T follicular helper cell (primary cell): Measurements from ENCODE around the gene ARHGAP15.

Experiments used
- DNase-seq: peaks from one replicate; pipeline ENCODE4 v3.0.0-alpha.2; 2020; ENCODE audit warnings: low read depth

The ARHGAP15 gene

GRCh38 chr2:143344780-143345179, 215.6 kb downstream of the ARHGAP15 start:
- no peak for DNase-seq

- DNase-seq = no peak
Measured at GRCh38 chr2:143345887-143346787, 216.9 kb downstream of the ARHGAP15 start.

GRCh38 chr2:143347271-143347695, 218.1 kb downstream of the ARHGAP15 start:
- DNase-seq = no peak

- no peak for DNase-seq
Measured at GRCh38 chr2:143347901-143348414, 218.7 kb downstream of the ARHGAP15 start.

- DNase-seq = no peak
Measured at GRCh38 chr2:143354050-143354750, 225.0 kb downstream of the ARHGAP15 start.

GRCh38 chr2:143355870-143356269, 226.7 kb downstream of the ARHGAP15 start:
- no peak for DNase-seq

GRCh38 chr2:143356336-143356735, 227.1 kb downstream of the ARHGAP15 start:
- no peak for DNase-seq

GRCh38 chr2:143356736-143357446, 227.7 kb downstream of the ARHGAP15 start:
- no peak for DNase-seq

GRCh38 chr2:143357966-143358365, 228.7 kb downstream of the ARHGAP15 start:
- DNase-seq = no peak

GRCh38 chr2:143361346-143361745, 232.1 kb downstream of the ARHGAP15 start:
- no peak for DNase-seq

- no peak for DNase-seq
Measured at GRCh38 chr2:143371616-143372015, 242.4 kb downstream of the ARHGAP15 start.

GRCh38 chr2:143375384-143375880, 246.2 kb downstream of the ARHGAP15 start:
- DNase-seq = no peak

- DNase-seq = no peak
Measured at GRCh38 chr2:143378996-143379395, 249.8 kb downstream of the ARHGAP15 start.

- DNase-seq = no peak
Measured at GRCh38 chr2:143379955-143380354, 250.7 kb downstream of the ARHGAP15 start.

- DNase-seq = no peak
Measured at GRCh38 chr2:143382573-143382972, 253.4 kb downstream of the ARHGAP15 start.

GRCh38 chr2:143383016-143383415, 253.8 kb downstream of the ARHGAP15 start:
- no peak for DNase-seq

- no peak for DNase-seq
Measured at GRCh38 chr2:143384111-143384510, 254.9 kb downstream of the ARHGAP15 start.

- DNase-seq = no peak
Measured at GRCh38 chr2:143390171-143390570, 261.0 kb downstream of the ARHGAP15 start.

- no peak for DNase-seq
Measured at GRCh38 chr2:143392358-143392757, 263.1 kb downstream of the ARHGAP15 start.

- DNase-seq = no peak
Measured at GRCh38 chr2:143394062-143394461, 264.8 kb downstream of the ARHGAP15 start.

GRCh38 chr2:143397884-143398614, 268.8 kb downstream of the ARHGAP15 start:
- DNase-seq = no peak
